HG03060 (cell line): Measurements from ENCODE around the gene ACSF3.

ENCODE experiments used
- ATAC-seq: cut with Tn5 transposase; IDR thresholded peaks from one replicate; pipeline ENCODE4 v1.9.1; 2021; ENCODE audit warnings: low read depth, moderate number of reproducible peaks; ENCODE audit not compliant: unreplicated experiment

ACSF3 gene

GRCh38 chr16:89093602-89094251 lies at the start of gene ACSF3:
Gene ACSF3, plus strand, starts transcription at chr16:89093852. Its CDS starts 6,830 bp downstream, at chr16:89100682.
- no peak for ATAC-seq

GRCh38 chr16:89044418-89045180 lies 49.1 kb upstream of the ACSF3 start:
- no peak for ATAC-seq

DNA sequence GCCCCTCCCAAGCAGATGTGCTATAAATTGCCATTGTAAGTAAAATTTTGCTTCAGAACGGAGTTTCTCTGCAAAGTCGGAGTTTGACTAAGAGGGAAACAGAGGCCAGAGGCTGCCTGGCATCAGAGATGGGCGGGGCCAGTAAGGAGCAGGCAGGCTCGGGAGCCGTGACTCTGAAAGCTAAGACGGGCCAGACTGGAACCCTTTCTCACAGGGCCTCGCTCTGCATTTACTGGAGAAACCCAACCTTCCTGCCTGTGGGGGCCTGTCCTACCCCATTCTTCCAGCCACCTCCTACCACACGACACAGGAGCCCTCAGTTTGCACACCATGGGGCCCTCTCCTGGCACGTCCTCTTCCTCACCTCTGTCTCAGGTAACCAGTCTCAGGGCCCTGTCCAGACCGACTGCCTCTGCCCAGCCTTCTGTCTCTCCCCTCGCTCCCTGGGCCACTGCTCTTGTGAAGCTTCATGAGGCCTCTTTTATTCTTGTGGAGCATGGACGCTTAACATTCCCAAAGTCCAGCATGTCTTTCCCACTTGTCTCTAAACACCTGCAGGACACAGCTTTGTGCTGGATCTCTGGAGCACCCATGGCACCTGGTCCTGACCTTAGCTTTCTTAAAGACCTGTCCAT lies 48.4 kb upstream of the ACSF3 start:
- ATAC-seq, result no peak

- no peak for ATAC-seq
Measured at GRCh38 chr16:89045881-89046280, 47.8 kb upstream of the ACSF3 start.

DNA sequence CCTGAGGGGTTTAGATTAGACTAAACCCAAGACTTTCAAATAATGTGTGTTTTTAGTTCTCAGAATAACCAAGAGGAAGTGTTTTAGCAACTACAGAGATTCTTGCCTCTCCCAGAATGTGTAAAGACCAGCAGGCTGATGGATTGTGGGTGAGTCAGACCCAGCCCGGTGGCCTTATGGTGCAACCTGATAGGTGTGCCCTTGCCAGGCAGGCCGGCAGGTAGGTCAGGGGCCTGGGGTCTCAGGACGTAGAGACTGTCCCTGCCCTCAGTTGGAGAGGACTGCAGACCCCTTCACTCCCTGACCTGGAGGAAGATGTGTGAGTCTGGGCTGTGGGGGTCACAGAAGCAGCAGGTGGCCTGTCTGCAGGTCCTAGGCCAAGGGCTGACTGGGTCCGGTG lies 47.2 kb upstream of the ACSF3 start:
- no peak for ATAC-seq

DNA sequence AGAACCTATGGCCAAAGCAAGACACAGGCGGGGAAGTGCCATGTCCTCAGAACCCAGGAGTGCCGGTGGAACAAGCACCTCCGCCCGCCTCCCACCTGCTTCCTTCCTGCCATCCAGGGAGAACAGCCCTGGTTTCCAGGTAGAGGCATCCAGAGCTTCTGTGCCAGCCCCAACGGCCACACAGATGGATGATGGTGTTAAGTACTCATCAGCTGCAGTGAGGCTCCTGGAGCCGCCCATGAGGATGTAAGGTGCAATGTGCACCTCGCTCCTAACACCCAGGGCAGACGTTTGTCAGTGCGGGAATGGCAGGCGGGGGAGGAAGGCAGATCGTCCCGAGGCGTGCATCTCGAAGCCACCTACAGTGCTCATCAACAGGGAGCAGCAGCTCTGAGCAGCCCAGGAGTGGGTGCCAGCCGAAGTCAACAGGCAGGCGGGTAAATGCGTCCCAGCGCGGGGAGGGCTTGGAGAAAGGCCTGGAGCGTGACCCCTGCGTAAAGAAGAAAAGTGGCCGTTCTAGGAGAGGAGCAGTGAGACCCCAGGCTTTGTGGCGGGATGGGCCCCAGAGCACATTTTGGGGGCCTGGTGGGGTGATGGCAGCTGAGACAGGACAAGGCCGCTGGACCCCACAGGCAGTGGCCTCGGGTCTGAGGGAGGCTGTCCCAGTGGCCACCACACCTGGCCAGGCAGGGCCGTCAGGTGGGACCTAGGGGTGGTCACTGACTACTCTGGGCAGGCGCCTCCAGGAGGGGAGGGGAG lies 46.1 kb upstream of the ACSF3 start:
- ATAC-seq, result no peak

- no peak for ATAC-seq
Measured at GRCh38 chr16:89048090-89048725, 45.4 kb upstream of the ACSF3 start.

GRCh38 chr16:89048871-89049422 lies 44.7 kb upstream of the ACSF3 start:
- no peak for ATAC-seq

- ATAC-seq, result no peak
Measured at GRCh38 chr16:89049484-89050118, 44.1 kb upstream of the ACSF3 start.

- ATAC-seq, result no peak
Measured at GRCh38 chr16:89050119-89050867, 43.4 kb upstream of the ACSF3 start.

DNA sequence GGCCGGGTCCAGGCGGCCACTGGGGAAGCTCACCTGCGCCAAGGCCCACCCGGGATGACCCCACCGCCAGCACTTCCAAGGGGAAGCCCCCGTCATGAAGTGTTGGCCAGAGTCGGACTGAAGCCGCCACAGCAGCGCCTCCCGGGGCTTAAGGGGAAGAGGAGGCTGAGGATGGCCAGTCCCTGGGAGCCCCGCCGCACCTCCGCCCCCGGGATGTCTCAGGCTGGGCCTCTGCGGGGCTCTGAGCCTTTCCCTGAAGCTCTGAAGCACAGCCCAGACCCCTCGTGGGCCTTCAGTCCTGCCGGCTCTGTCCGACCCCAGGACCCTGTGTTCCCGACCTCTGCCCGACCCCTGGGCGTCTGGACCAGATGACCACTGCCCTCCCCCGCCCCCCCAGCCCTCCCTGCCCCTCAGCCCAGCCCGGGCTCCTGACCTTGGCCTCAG lies 42.8 kb upstream of the ACSF3 start:
- no peak for ATAC-seq

- ATAC-seq, result no peak
Measured at GRCh38 chr16:89051521-89052166, 42.0 kb upstream of the ACSF3 start.

- no peak for ATAC-seq
Measured at GRCh38 chr16:89052191-89052889, 41.3 kb upstream of the ACSF3 start.

DNA sequence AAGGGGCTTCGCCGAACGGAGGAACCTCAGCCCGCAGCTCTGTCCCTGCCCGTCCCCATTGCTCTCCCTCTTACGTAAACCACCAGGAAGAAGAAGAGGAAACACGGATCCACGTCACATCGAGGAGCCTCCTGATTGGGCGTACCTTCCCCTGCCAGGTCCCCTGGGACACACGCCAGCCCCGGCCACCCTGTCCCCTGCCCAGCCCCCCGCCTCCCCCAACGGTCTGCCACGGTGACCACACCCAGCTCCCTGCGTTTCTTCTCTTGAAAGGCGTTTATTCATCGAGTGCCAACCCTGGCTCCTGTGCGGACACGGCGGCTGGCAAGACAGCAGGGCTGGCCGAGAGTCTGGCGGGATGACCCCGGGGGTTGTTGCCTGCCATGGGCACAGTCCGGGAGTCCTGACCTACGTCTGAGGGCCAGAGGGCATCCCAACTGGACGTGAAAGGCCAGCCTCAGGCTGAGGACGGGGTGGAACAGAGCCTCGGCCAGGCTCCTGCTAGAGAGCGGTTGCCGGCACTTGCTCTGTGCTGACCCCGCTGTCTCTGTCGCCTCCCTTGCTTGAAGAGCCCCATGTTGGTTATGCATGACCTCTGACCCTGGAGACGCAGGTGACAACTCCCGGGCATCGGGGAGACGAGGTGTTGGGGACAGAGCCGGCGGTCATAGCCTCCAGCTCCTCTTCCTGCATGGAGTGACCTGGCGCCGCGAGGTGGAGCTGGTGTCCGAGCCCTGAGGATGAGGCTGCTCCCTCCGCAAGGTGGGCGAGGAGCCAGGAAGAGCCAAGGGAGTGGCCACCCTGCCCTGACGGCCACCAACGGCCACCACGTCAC lies 40.5 kb upstream of the ACSF3 start:
- no peak for ATAC-seq

DNA sequence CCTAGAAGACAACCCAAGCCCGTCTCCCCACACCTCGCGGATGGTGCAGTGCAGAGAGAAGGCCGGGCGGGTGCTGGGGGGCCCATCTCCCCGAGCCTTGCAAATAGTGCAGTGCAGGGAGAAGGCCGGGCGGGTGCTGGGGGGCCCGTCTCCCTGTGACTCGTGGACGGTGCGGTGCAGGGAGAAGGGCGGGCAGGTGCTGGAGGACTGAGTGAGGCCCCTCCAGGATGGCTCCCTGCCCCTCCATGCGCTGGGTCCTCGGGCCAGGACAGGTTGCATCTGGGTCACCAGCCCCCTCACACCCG lies 40.0 kb upstream of the ACSF3 start:
- ATAC-seq, result no peak

- no peak for ATAC-seq
Measured at GRCh38 chr16:89054261-89054661, 39.4 kb upstream of the ACSF3 start.

- ATAC-seq, result no peak
Measured at GRCh38 chr16:89054714-89055113, 38.9 kb upstream of the ACSF3 start.
